ENCODE measurements around the gene MYL11.

MYL11 gene

GRCh38 chr16:30421010-30421409 lies 46.4 kb downstream of the MYL11 start:
- Histone ChIP-seq H3K4me1 (ENCODE audit: control insufficient read depth in 2 of 2, insufficient read depth in 2 of 2, low read length in 2 of 2) (peaks cover 9 to 15% of the 10 kb centered on the region in 2 donors), H3K27ac (ENCODE audit: low read depth in 2 of 2, low read length in 2 of 2) (no peak overlapping the region), H3K9ac (ENCODE audit: low read depth in 1 of 2, low read length in 2 of 2) (no peak overlapping the region), H3K9me3 (ENCODE audit: control insufficient read depth in 2 of 2, low read length in 2 of 2) (no peaks in the 10 kb centered on the region), H3K36me3 (ENCODE audit: control insufficient read depth in 2 of 2, insufficient read depth in 2 of 2, low read length in 2 of 2) (peaks cover 28 to 35% of the 10 kb centered on the region in 2 donors), H3K4me3 (ENCODE audit: low read length in 2 of 2) (no peak overlapping the region), H3K27me3 (ENCODE audit: control insufficient read depth in 2 of 2, insufficient read depth in 2 of 2, low read length in 2 of 2) (no peaks in the 10 kb centered on the region)
